GM18517 (cell line): ENCODE results near the gene ANKRD55.

Experiments used
- ATAC-seq: cut with Tn5 transposase; IDR thresholded peaks from one replicate; pipeline ENCODE4 v1.9.1; 2021; ENCODE audit warnings: mild to moderate bottlenecking, moderate library complexity; ENCODE audit not compliant: unreplicated experiment

Gene ANKRD55

DNA sequence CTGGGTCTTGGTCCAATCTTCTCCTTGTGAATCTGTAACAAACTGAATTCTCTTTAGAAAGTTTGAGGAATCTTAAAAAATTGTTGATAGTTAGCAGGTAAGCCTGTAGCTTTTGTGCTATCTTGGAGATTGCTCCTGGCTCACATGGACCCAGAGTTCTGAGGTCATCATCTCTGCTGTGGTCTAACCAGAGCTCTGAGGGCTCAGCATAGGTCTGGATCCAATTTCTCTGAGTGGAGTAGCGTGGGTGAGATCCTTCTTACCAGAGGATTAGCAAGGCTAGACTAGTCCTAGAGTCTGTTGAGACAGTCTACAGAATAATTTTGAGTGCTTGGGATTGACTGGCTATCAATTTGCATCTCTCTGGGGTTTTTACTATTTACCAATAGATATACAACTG is 177.8 kb downstream of the ANKRD55 start:
- no peak for ATAC-seq

DNA sequence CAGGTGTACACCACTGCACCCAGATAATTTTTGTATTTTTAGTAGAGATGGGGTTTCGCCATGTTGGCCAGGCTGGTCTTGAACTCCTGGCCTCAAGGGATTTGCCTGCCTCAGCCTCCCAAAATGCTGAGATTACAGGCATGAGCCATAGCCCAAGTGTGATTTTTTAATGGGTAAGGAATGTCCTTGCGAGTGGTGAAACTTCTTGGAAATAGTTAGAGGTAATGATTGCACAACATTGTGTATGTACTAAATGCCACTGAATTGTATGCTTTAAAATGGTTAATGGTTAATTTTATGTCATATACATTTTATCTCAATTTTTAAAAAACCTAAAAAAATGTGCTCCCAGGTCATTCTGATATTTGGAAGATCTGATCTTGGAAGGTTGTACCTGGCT is 178.5 kb downstream of the ANKRD55 start:
- no peak for ATAC-seq

DNA sequence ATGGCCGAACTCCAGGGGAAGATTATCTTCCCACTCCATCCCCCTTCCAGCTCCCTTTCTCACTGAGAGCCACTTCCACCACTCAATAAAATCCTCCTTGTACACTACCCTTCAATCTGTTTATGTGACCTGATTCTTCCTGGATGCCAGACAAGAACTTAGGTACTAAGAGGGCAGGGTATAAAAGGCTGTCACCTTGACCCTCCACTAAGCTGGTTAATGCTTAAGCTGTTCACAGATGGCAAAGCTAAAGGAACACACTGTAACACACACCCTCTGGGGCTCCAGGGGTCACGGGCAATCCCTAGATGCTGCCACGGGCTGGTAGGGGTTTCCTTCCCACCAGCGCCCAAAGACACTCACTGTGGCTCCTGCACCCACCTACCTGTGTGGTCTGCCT is 179.8 kb downstream of the ANKRD55 start:
- ATAC-seq, result no peak

DNA sequence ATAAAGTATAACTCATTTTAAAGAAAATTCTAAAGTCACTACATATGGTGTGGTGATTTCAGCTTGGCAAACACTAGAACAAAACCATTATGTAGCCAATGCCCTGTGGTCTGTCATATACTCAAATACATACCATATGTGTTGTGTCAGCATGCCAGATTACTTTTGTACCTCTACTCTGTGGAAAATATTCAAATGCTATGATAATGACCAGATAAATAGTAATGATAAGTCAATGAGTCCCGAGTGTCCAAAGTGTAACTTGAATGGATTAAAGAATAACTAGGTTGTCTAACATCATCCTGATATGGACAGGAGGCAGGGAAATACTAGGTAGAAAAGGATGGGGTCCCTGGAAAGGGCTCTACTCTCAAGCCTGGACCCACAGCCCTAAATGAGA is 180.4 kb downstream of the ANKRD55 start:
- no peak for ATAC-seq

DNA sequence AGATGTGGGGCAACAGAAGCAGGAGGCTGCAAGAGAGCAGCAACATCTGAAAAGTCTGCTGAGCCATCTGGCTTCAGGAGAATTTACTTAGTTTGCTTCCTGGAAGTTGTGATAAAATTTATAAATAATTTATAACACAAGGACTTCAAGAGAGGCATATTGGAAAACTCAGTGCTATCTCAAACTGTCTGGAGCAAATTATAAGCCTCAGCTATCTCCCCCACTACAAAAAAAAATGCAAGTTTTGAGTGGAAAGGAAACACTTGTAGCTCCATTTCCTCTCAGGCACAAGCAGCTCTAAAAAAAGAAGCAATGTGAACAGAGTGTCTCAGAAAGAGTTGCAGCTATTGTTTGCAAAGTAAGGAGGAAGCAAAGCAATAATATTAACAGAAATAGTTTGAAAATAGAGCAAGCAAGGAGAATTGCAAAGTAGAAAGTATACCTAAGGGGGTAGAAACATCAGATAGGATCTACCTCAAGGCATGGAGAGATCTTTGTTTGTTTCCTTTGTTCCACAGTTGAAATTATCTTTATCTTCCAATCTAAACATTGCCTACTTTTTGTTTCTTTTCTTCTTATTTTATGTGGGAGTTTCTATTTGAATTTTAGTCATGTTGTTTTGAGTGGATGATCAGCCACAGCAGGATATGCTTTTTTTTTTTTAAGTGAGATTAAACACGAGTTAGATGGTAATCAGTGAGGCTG is 182.4 kb downstream of the ANKRD55 start:
- no peak for ATAC-seq
